ENCODE data around the gene NXF2.
"Not testable (repeated sequence)": the region's sequence is repeated elsewhere in the genome, so short reads cannot be mapped to it uniquely, and the experiment has no call there.

The NXF2 gene

GRCh38 chrX:102246893-102247292, at the start of gene NXF2:
Gene NXF2, plus strand, starts transcription at chrX:102247167. Its CDS starts 59,912 bp downstream, at chrX:102307079.
- H3K9me3 ChIP-seq (ENCODE audit: low read depth, low read length); H3K27ac ChIP-seq; H3K4me3 ChIP-seq; H3K9ac ChIP-seq (ENCODE audit: insufficient read length); DNase-seq (ENCODE audit: low read depth, low spot score); H3K36me3 ChIP-seq (ENCODE audit: insufficient read depth, low read length): not testable (repeated sequence)

GRCh38 chrX:102207940-102208339, 39.0 kb upstream of the NXF2 start:
- H3K36me3 ChIP-seq (ENCODE audit: insufficient read depth, low read length); H3K9me3 ChIP-seq (ENCODE audit: low read depth, low read length); H3K9ac ChIP-seq (ENCODE audit: insufficient read length); H3K27ac ChIP-seq; H3K4me3 ChIP-seq; DNase-seq (ENCODE audit: low read depth, low spot score): not testable (repeated sequence)

GRCh38 chrX:102214986-102215385, 32.0 kb upstream of the NXF2 start, which contains the start of gene TCP11X1:
Gene TCP11X1, plus strand, starts transcription at chrX:102215301.
- H3K4me3 ChIP-seq; DNase-seq (ENCODE audit: low read depth, low spot score); H3K9ac ChIP-seq (ENCODE audit: insufficient read length); H3K36me3 ChIP-seq (ENCODE audit: insufficient read depth, low read length); H3K27ac ChIP-seq; H3K9me3 ChIP-seq (ENCODE audit: low read depth, low read length): not testable (repeated sequence)

DNA sequence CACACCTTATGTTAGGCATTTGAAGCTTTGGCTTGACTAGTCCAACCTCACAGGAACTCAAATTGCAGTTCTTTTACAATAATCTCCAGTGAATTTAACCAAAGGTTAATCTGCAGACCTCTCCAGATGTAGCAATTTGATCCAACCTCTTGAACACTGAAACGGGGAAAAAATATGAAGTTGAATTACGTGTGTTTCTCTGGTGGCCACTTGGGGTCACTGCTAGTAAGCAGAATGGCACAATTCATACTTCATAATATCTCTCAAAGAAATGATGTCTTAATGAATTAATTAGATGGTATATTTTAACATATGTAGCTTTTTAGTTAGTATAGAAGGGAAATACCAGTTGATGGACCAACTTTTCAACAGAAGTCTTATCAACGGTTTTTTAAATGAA, 30.5 kb upstream of the NXF2 start:
- not testable (repeated sequence) for DNase-seq (ENCODE audit: low read depth, low spot score); H3K9ac ChIP-seq (ENCODE audit: insufficient read length)

GRCh38 chrX:102235678-102236077, 11.3 kb upstream of the NXF2 start:
- H3K4me3 ChIP-seq; H3K27ac ChIP-seq; DNase-seq (ENCODE audit: low read depth, low spot score); H3K9me3 ChIP-seq (ENCODE audit: low read depth, low read length); H3K9ac ChIP-seq (ENCODE audit: insufficient read length); H3K36me3 ChIP-seq (ENCODE audit: insufficient read depth, low read length): not testable (repeated sequence)

More for the DNA sequence above, 30.5 kb upstream of the NXF2 start:
- not testable (repeated sequence) for H3K27ac ChIP-seq; H3K9me3 ChIP-seq (ENCODE audit: low read depth, low read length); H3K36me3 ChIP-seq (ENCODE audit: insufficient read depth, low read length); H3K4me3 ChIP-seq

- H3K4me3 ChIP-seq; H3K36me3 ChIP-seq (ENCODE audit: insufficient read depth, low read length); DNase-seq (ENCODE audit: low read depth, low spot score); H3K9ac ChIP-seq (ENCODE audit: insufficient read length); H3K9me3 ChIP-seq (ENCODE audit: low read depth, low read length); H3K27ac ChIP-seq: not testable (repeated sequence)
Observed at GRCh38 chrX:102240265-102240664, 6.7 kb upstream of the NXF2 start.

DNA sequence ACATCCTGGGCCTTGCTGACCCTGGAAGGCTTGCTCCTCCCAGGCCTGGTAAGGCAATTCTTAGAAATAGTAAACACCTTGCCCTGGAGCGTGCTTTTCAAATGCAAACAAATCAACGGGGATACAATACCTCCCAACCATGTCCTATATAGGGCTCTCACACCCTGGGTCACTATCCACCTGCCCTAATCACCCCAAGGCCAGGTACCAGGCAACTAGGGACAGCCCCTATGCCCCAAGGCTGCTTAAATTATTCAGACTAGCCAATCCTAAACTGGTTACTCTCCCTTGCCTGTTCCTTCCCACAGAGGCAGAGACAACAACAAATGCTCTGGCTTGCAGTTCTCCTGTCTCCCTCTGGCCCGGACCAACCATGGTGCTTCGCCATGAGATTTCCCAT, 25.3 kb downstream of the NXF2 start:
- DNase-seq (ENCODE audit: low read depth, low spot score); H3K36me3 ChIP-seq (ENCODE audit: insufficient read depth, low read length); H3K27ac ChIP-seq; H3K4me3 ChIP-seq; H3K9me3 ChIP-seq (ENCODE audit: low read depth, low read length); H3K9ac ChIP-seq (ENCODE audit: insufficient read length): not testable (repeated sequence)

DNA sequence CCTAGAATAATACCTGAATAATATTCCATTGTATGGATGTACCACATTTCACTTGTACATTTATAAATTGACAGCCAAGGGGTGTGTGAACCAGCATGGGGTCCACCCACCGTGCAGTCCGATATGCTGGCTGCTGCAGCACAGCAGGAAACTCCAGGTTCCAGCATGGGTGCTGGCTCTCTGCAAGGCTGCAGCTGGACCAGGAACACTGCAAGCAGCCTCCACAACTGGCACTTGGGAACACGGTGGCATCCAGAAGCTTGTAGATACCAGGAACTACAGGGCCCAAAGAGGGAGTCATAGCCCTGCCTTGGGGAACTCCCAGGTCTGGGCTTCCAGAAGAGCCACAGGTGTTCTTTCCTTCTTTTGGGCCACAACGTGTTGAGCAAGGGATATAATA, 91.2 kb downstream of the NXF2 start:
- no peak overlapping the region for H3K4me3 ChIP-seq
- TF ChIP-seq POLR2AphosphoS5 (IDR thresholded peaks at IDR 0.05; ENCODE audit: borderline replicate concordance, low read depth, low read length) (no peak), FOXP2 (optimal IDR thresholded peaks at IDR 0.05; ENCODE audit: control extremely low read depth, extremely low read length, insufficient read depth) (no peak), EZH2 (IDR thresholded peaks at IDR 0.05) (no peak)
- H3K9ac ChIP-seq (ENCODE audit: insufficient read length) = no peak overlapping the region
- H3K9me3 ChIP-seq (ENCODE audit: low read depth, low read length) = no peaks in the 10 kb centered on the region
- no peaks in the 10 kb centered on the region for H3K36me3 ChIP-seq (ENCODE audit: insufficient read depth, low read length)
- H3K27ac ChIP-seq = no peak overlapping the region
- DNase-seq (ENCODE audit: low read depth, low spot score) = no peak

- DNase-seq (ENCODE audit: low read depth, low spot score) = no peak
- H3K9me3 ChIP-seq (ENCODE audit: low read depth, low read length) = no peaks in the 10 kb centered on the region
- TF ChIP-seq POLR2AphosphoS5 (IDR thresholded peaks at IDR 0.05; ENCODE audit: borderline replicate concordance, low read depth, low read length) (no peak), FOXP2 (optimal IDR thresholded peaks at IDR 0.05; ENCODE audit: control extremely low read depth, extremely low read length, insufficient read depth) (no peak), EZH2 (IDR thresholded peaks at IDR 0.05) (no peak)
- no peaks in the 10 kb centered on the region for H3K36me3 ChIP-seq (ENCODE audit: insufficient read depth, low read length)
- no peak overlapping the region for H3K27ac ChIP-seq
- no peak overlapping the region for H3K9ac ChIP-seq (ENCODE audit: insufficient read length)
- H3K4me3 ChIP-seq = no peak overlapping the region
Observed at GRCh38 chrX:102339312-102340298, 92.6 kb downstream of the NXF2 start.

- no peaks in the 10 kb centered on the region for H3K9me3 ChIP-seq (ENCODE audit: low read depth, low read length)
- H3K27ac ChIP-seq = no peak overlapping the region
- no peaks in the 10 kb centered on the region for H3K36me3 ChIP-seq (ENCODE audit: insufficient read depth, low read length)
- TF ChIP-seq FOXP2 (optimal IDR thresholded peaks at IDR 0.05; ENCODE audit: control extremely low read depth, extremely low read length, insufficient read depth) (no peak), EZH2 (IDR thresholded peaks at IDR 0.05) (no peak), POLR2AphosphoS5 (IDR thresholded peaks at IDR 0.05; ENCODE audit: borderline replicate concordance, low read depth, low read length) (no peak)
- DNase-seq (ENCODE audit: low read depth, low spot score) = no peak
- no peak overlapping the region for H3K4me3 ChIP-seq
- no peak overlapping the region for H3K9ac ChIP-seq (ENCODE audit: insufficient read length)
Observed at GRCh38 chrX:102341867-102342266, 94.9 kb downstream of the NXF2 start.

All from SK-N-MC (cell line).